Lower leg skin (tissue), 4 donors: Measurements from ENCODE around the gene OR4D1. TPM values are rescaled to one million over a fixed set of nuclear protein-coding genes. Genes with fewer than 3 reads are reported as not detected.

Experiments used
- DNase-seq, 2 donors: peaks; one replicate each; pipeline ENCODE4 v3.0.0-alpha.2; 2019; ENCODE audit warnings: low spot score in 2 of 2
- H3K4me3 ChIP-seq: fragments of 200-600 bp; sonication (generic); 2 replicates; pipeline ENCODE4 v1.5.1; 2017; ENCODE audit warnings: mild to moderate bottlenecking, low read depth; ENCODE audit not compliant: poor library complexity, severe bottlenecking
- CTCF ChIP-seq, 3 donors: fragments of 450-650 bp; IDR thresholded peaks; one replicate each; pipeline ENCODE4 v1.5.1; 2016; ENCODE audit warnings: antibody characterized with exemption in 3 of 3, mild to moderate bottlenecking in 3 of 3, moderate library complexity in 2 of 3
- POLR2A ChIP-seq, 2 donors: fragments of 450-650 bp; IDR thresholded peaks; one replicate each; pipeline ENCODE4 v1.6.1; 2016 to 2017; ENCODE audit warnings: antibody characterized with exemption in 2 of 2, mild to moderate bottlenecking in 1 of 2, moderate library complexity in 1 of 2
- WGBS, 2 donors: methylation state at CpG; one replicate each; pipeline ENCODE4 v1.1.5; 2018; 5-methylcytosine and 5-hydroxymethylcytosine counted together
- intact Hi-C: fragments of 100-400 bp; cut with DNase I; formaldehyde crosslinking; loops from one replicate; pipeline ENCODE4 v1.15.0; 2023; ENCODE audit warnings: low total_unique reads
- total RNA-seq, 4 donors: library from RNA; depleted of rRNA; stranded (reverse); fragments of >200 nt; gene quantifications; one replicate each; pipeline ENCODE4 v1.1.0, GENCODE V29; 2016

Gene OR4D1
- total RNA-seq, 4 donors from 2014 or later: 0.17 TPM; not detected in 3

- intact Hi-C loops: no loop called here
- TF ChIP-seq POLR2A (IDR thresholded peaks at IDR 0.05): no peak
- TF ChIP-seq CTCF (IDR thresholded peaks at IDR 0.05): no peak
- DNase-seq: no peak
- H3K4me3 ChIP-seq: no peak overlapping the region
- 80 to 86% methylated on average over 4 of the region's 4 CpGs for WGBS, 2 donors
Measured at GRCh38 chr17:58183514-58183913, 35.3 kb downstream of the OR4D1 start.

GRCh38 chr17:58184308-58184985 lies 36.3 kb downstream of the OR4D1 start:
- H3K4me3 ChIP-seq: no peak overlapping the region
- DNase-seq: no peak
- 44 to 52% methylated on average over 10 of the region's 10 CpGs for WGBS, 2 donors

GRCh38 chr17:58184986-58185761 lies 37.0 kb downstream of the OR4D1 start:
- TF ChIP-seq CTCF (IDR thresholded peaks at IDR 0.05) (no peak), POLR2A (IDR thresholded peaks at IDR 0.05) (no peak)
- WGBS, 2 donors: 75 to 82% methylated on average over 7 to 8 of the region's 8 CpGs
- intact Hi-C loops: no loop called here

More at GRCh38 chr17:58184308-58184985, 36.3 kb downstream of the OR4D1 start:
- intact Hi-C loops: no loop called here
- TF ChIP-seq POLR2A (IDR thresholded peaks at IDR 0.05) (no peak), CTCF (IDR thresholded peaks at IDR 0.05) (no peak)

GRCh38 chr17:58186591-58186990 lies 38.4 kb downstream of the OR4D1 start:
- DNase-seq: peak in 1 of 2 donors; percentile 52
- intact Hi-C loops: no loop called here
- TF ChIP-seq POLR2A (IDR thresholded peaks at IDR 0.05) (no peak), CTCF (IDR thresholded peaks at IDR 0.05) (no peak)
- 84 to 91% methylated on average over 4 of the region's 4 CpGs for WGBS, 2 donors
- no peak overlapping the region for H3K4me3 ChIP-seq

More at GRCh38 chr17:58184986-58185761, 37.0 kb downstream of the OR4D1 start:
- no peak overlapping the region for H3K4me3 ChIP-seq
- DNase-seq: peak in 1 of 2 donors; percentile 66

- DNase-seq: peak in 1 of 2 donors; percentile 76
- 89 to 91% methylated on average over 6 of the region's 6 CpGs for WGBS, 2 donors
- no peak overlapping the region for H3K4me3 ChIP-seq
- no peak for TF ChIP-seq POLR2A (IDR thresholded peaks at IDR 0.05)
- TF ChIP-seq CTCF (IDR thresholded peaks at IDR 0.05): no peak
- intact Hi-C loops: no loop called here
Measured at GRCh38 chr17:58187063-58187462, 38.9 kb downstream of the OR4D1 start.
